HG03565 (cell line): ENCODE measurements around the gene SLC8B1.

ENCODE experiments used
- ATAC-seq: cut with Tn5 transposase; IDR thresholded peaks from one replicate; pipeline ENCODE4 v1.9.1; 2021; ENCODE audit warnings: mild to moderate bottlenecking, moderate library complexity; ENCODE audit not compliant: unreplicated experiment

The SLC8B1 gene

GRCh38 chr12:113334786-113335539 lies at the start of gene SLC8B1:
Gene SLC8B1 (minus strand): TSS chr12:113335109. CDS start chr12:113332878, 2,231 bp downstream.
- ATAC-seq = peak; percentile 88

GRCh38 chr12:113382206-113382605 lies 47.3 kb upstream of the SLC8B1 start:
- no peak for ATAC-seq

GRCh38 chr12:113381220-113381619 lies 46.3 kb upstream of the SLC8B1 start:
- no peak for ATAC-seq

- ATAC-seq = no peak
These were observed 43.4 kb upstream of the SLC8B1 start for GRCh38 chr12:113378291-113378690.

GRCh38 chr12:113374823-113375428 lies 40.0 kb upstream of the SLC8B1 start:
- ATAC-seq = no peak

- ATAC-seq = no peak
These were observed 39.1 kb upstream of the SLC8B1 start for GRCh38 chr12:113373969-113374368.

GRCh38 chr12:113373440-113373839 lies 38.5 kb upstream of the SLC8B1 start:
- no peak for ATAC-seq

GRCh38 chr12:113372371-113372770 lies 37.5 kb upstream of the SLC8B1 start:
- no peak for ATAC-seq

GRCh38 chr12:113371808-113372207 lies 36.9 kb upstream of the SLC8B1 start:
- no peak for ATAC-seq

GRCh38 chr12:113370923-113371682 lies 36.2 kb upstream of the SLC8B1 start:
- no peak for ATAC-seq

- ATAC-seq = no peak
These were observed 34.6 kb upstream of the SLC8B1 start for GRCh38 chr12:113369391-113369985.

- no peak for ATAC-seq
These were observed 33.4 kb upstream of the SLC8B1 start for GRCh38 chr12:113368331-113368730.

GRCh38 chr12:113366827-113367226 lies 31.9 kb upstream of the SLC8B1 start:
- no peak for ATAC-seq

GRCh38 chr12:113365639-113366395 lies 30.9 kb upstream of the SLC8B1 start:
- no peak for ATAC-seq

GRCh38 chr12:113364698-113365097 lies 29.8 kb upstream of the SLC8B1 start:
- ATAC-seq = no peak

- ATAC-seq = no peak
These were observed 26.9 kb upstream of the SLC8B1 start for GRCh38 chr12:113361574-113362370.

GRCh38 chr12:113359939-113360748 lies 25.2 kb upstream of the SLC8B1 start:
- ATAC-seq = no peak

- ATAC-seq = no peak
These were observed 24.4 kb upstream of the SLC8B1 start for GRCh38 chr12:113359133-113359938.
